ENCODE data around the gene ALK.

GRCh38 chr2:29616569-29616968, 304.8 kb downstream of the ALK start:
- TF ChIP-seq GATA2 (IDR thresholded peaks at IDR 0.05; ENCODE audit: low read depth, low read length) (peak; percentile 99), GATA3 (IDR thresholded peaks at IDR 0.05; ENCODE audit: low read depth, low read length) (peak; percentile 97)
